Astrocyte (in vitro differentiated cells and primary cell): ENCODE data around the gene APOF.

Experiments
- CTCF ChIP-seq: IDR thresholded peaks from 2 replicates; pipeline ENCODE4 v1.5.1; 2011; ENCODE audit warnings: low read depth, mild to moderate bottlenecking, inconsistent platforms, low read length, moderate library complexity; ENCODE audit not compliant: insufficient read depth
- EZH2 ChIP-seq: IDR thresholded peaks from 2 replicates; pipeline ENCODE4 v1.6.1; 2012; ENCODE audit warnings: mild to moderate bottlenecking, low read length, inconsistent platforms; ENCODE audit not compliant: insufficient read depth

GRCh38 chr12:56326126-56326525 lies 36.5 kb downstream of the APOF start:
- no peak for TF ChIP-seq CTCF
- TF ChIP-seq EZH2, result no peak
